Mammary epithelial cell (primary cell): ENCODE results near the gene FMN1.

Experiments used
- CTCF ChIP-seq, 2 donors: IDR thresholded peaks in 1 of 2; conservative IDR thresholded peaks in 1 of 2; 2 replicates each; pipeline ENCODE4 v1.5.1; 2011 to 2012; ENCODE audit warnings: inconsistent platforms in 2 of 2, low read length in 2 of 2, mild to moderate bottlenecking in 2 of 2, control low read depth in 1 of 2, low read depth in 1 of 2; ENCODE audit not compliant: insufficient read depth in 1 of 2; ENCODE audit errors: extremely low read depth in 1 of 2
- EZH2 ChIP-seq: IDR thresholded peaks from 2 replicates; pipeline ENCODE4 v1.6.1; 2012; ENCODE audit warnings: low read length, inconsistent platforms, borderline replicate concordance

- no peak for TF ChIP-seq CTCF (conservative IDR thresholded peaks at IDR 0.05 in 1 of 2, IDR thresholded peaks at IDR 0.05 in 1 of 2; ENCODE audit: extremely low read depth in 1 of 2, insufficient read depth in 1 of 2, low read depth in 1 of 2, low read length in 2 of 2)
- no peak for TF ChIP-seq EZH2
Observed at GRCh38 chr15:33046329-33046728, 148.2 kb downstream of the FMN1 start.
